Mucosa of descending colon (tissue), 3 donors: Measurements from ENCODE around the gene SPRR1A. TPM values are rescaled to one million over a fixed set of nuclear protein-coding genes. Genes with fewer than 3 reads are reported as not detected.
"Not testable (repeated sequence)": the region's sequence is repeated elsewhere in the genome, so short reads cannot be mapped to it uniquely, and the experiment has no call there.

Experiments
- ATAC-seq: fragments of 200-7000 bp; cut with Tn5 transposase; one replicate; pipeline ENCODE4 v1.9.1; 2020; ENCODE audit warnings: mild to moderate bottlenecking, moderate library complexity
- DNase-seq, 3 donors: peaks; one replicate each; pipeline ENCODE4 v3.0.0-alpha.2; 2020
- H3K36me3 ChIP-seq: fragments of 200-600 bp; one replicate; pipeline ENCODE4 v1.8.0; 2021; ENCODE audit warnings: low read depth, mild to moderate bottlenecking
- H3K4me1 ChIP-seq: fragments of 200-600 bp; one replicate; pipeline ENCODE4 v1.8.0; 2021; ENCODE audit warnings: low read depth, mild to moderate bottlenecking
- H3K4me3 ChIP-seq: fragments of 200-600 bp; one replicate; pipeline ENCODE4 v1.8.0; 2021; ENCODE audit warnings: mild to moderate bottlenecking
- H3K9me3 ChIP-seq: fragments of 200-600 bp; one replicate; pipeline ENCODE4 v1.8.0; 2021; ENCODE audit warnings: mild to moderate bottlenecking
- CTCF ChIP-seq: fragments of 200-600 bp; IDR thresholded peaks from one replicate; pipeline ENCODE4 v1.8.0; 2022; ENCODE audit warnings: antibody characterized with exemption, mild to moderate bottlenecking
- intact Hi-C, 2 donors: fragments of 100-400 bp; cut with DNase I in 1 of 2; cut with micrococcal nuclease in 1 of 2; formaldehyde crosslinking; loops; one replicate each; pipeline versions ENCODE4 v1.11.0 to v1.11.1; 2022; cut with DNase I, micrococcal nuclease
- total RNA-seq, 3 donors: library from RNA; stranded (reverse); fragmentation: NEBNext Ultra II Directional in 2 of 3; extraction: Animal tissue kit (Norgen Biotek cat#: 25700) in 2 of 3; gene quantifications; one replicate each; pipeline versions ENCODE4 v1.2.1 to v1.2.4, GENCODE V29; 2021 to 2023
- donor health status: DM: no; HTN: no; CAD: no; lungs with moderate emphysema.
- donor health status: DM: no; HTN: no; CAD: no.
- donor health status: DM: no; HTN: yes; CAD: no.

The SPRR1A gene
- total RNA-seq, 3 donors from 2014 or later, result not detected

- Histone ChIP-seq H3K9me3 (no peaks in the 10 kb centered on the region), H3K4me1 (no peaks in the 10 kb centered on the region), H3K36me3 (no peaks in the 10 kb centered on the region), H3K4me3 (no peak overlapping the region)
- ATAC-seq, result no peak
- DNase-seq, result no peak
- intact Hi-C loops, result no loop called here
- no peak for TF ChIP-seq CTCF
Measured at GRCh38 chr1:152996633-152997400, 12.9 kb downstream of the SPRR1A start.

GRCh38 chr1:152997901-152998300 lies 14.0 kb downstream of the SPRR1A start:
- no peak overlapping the region for H3K4me3 ChIP-seq
- ATAC-seq (no peak), DNase-seq (no peak)
- no peaks in the 10 kb centered on the region for H3K4me1 ChIP-seq
- H3K36me3 ChIP-seq, result no peaks in the 10 kb centered on the region
- no peak for TF ChIP-seq CTCF
- no peaks in the 10 kb centered on the region for H3K9me3 ChIP-seq
- intact Hi-C loops, result no loop called here

GRCh38 chr1:152998476-152998875 lies 14.6 kb downstream of the SPRR1A start:
- no peaks in the 10 kb centered on the region for H3K4me1 ChIP-seq
- no peak overlapping the region for H3K4me3 ChIP-seq
- H3K9me3 ChIP-seq, result no peaks in the 10 kb centered on the region
- DNase-seq (no peak), ATAC-seq (no peak)
- no peaks in the 10 kb centered on the region for H3K36me3 ChIP-seq
- intact Hi-C loops, result no loop called here
- no peak for TF ChIP-seq CTCF

- TF ChIP-seq CTCF, result no peak
- ATAC-seq, result no peak
- no peaks in the 10 kb centered on the region for H3K4me1 ChIP-seq
Measured at GRCh38 chr1:152999818-153000217, 15.9 kb downstream of the SPRR1A start.

GRCh38 chr1:153000294-153000693 lies 16.4 kb downstream of the SPRR1A start:
- no peak for DNase-seq
- no peaks in the 10 kb centered on the region for H3K9me3 ChIP-seq
- no peak for ATAC-seq
- no peak overlapping the region for H3K4me3 ChIP-seq
- no peaks in the 10 kb centered on the region for H3K36me3 ChIP-seq
- intact Hi-C loops, result no loop called here
- no peak for TF ChIP-seq CTCF
- no peaks in the 10 kb centered on the region for H3K4me1 ChIP-seq

More at GRCh38 chr1:152999818-153000217, 15.9 kb downstream of the SPRR1A start:
- intact Hi-C loops, result no loop called here
- no peak for DNase-seq
- H3K36me3 ChIP-seq, result no peaks in the 10 kb centered on the region
- no peaks in the 10 kb centered on the region for H3K9me3 ChIP-seq
- H3K4me3 ChIP-seq, result no peak overlapping the region

- no peak for ATAC-seq
- no peak within 1 kb of the TSS for H3K4me3 ChIP-seq
- no peak for DNase-seq
- no peaks in the 10 kb centered on the region for H3K36me3 ChIP-seq
- no peaks in the 10 kb centered on the region for H3K9me3 ChIP-seq
- H3K4me1 ChIP-seq, result no peaks in the 10 kb centered on the region
- intact Hi-C loops, result no loop called here
- TF ChIP-seq CTCF, result no peak
Measured at GRCh38 chr1:153001382-153001781, 17.5 kb downstream of the SPRR1A start, which contains the start of gene SPRR3. SPRR3 (plus strand) TSS chr1:153001749; CDS start chr1:153003021, 1,272 bp downstream.

GRCh38 chr1:153011235-153011758 lies 27.4 kb downstream of the SPRR1A start:
- H3K4me3 ChIP-seq, ATAC-seq, H3K4me1 ChIP-seq, H3K9me3 ChIP-seq, H3K36me3 ChIP-seq, DNase-seq, intact Hi-C loops: not testable (repeated sequence)

GRCh38 chr1:153021829-153022228 lies 37.9 kb downstream of the SPRR1A start:
- H3K4me3 ChIP-seq, H3K9me3 ChIP-seq, H3K4me1 ChIP-seq, H3K36me3 ChIP-seq, DNase-seq, ATAC-seq, intact Hi-C loops: not testable (repeated sequence)
